OCI-LY7 (cell line): ENCODE results near the gene AMFR. TPM values are rescaled to one million over a fixed set of nuclear protein-coding genes. Genes with fewer than 3 reads are reported as not detected.

Source experiments
- BruUV-seq: library from RNA; stranded (reverse); fragments of 400-500 nt; replicated peaks from 2 replicates; lab custom pipeline; 2021; lab: Mats Ljungman, UMichigan
- CTCF ChIA-PET: fragments of 300-600 bp; sonication (Branson Sonifier 250); formaldehyde crosslinking; loops from one replicate; lab custom pipeline; 2022; ENCODE audit warnings: antibody characterized with exemption; ENCODE audit not compliant: unreplicated experiment; lab: Charles Lee
- POLR2A ChIA-PET: fragments of 300-600 bp; sonication (Branson Sonifier 250); formaldehyde crosslinking; loops from one replicate; lab custom pipeline; 2022; ENCODE audit warnings: antibody characterized with exemption; lab: Charles Lee
- DNase-seq: peaks from one replicate; pipeline ENCODE4 v3.0.0-alpha.2; 2015; ENCODE audit warnings: low spot score
- H2AFZ ChIP-seq: fragments of 200-600 bp; sonication (generic), shearing (Covaris generic); 2 replicates; pipeline ENCODE4 v1.6.1; 2014; ENCODE audit warnings: mild to moderate bottlenecking, antibody characterized with exemption, low read length, moderate library complexity
- H3K27ac ChIP-seq: fragments of 200-600 bp; sonication (generic); 2 replicates; pipeline ENCODE4 v1.5.1; 2014; ENCODE audit warnings: mixed run types, low read depth, mild to moderate bottlenecking, moderate library complexity, low read length, inconsistent platforms; ENCODE audit not compliant: poor library complexity, severe bottlenecking
- H3K36me3 ChIP-seq: fragments of 200-600 bp; sonication (generic); 2 replicates; pipeline ENCODE4 v1.6.1; 2014; ENCODE audit warnings: mild to moderate bottlenecking, antibody characterized with exemption, low read length, moderate library complexity, mixed read lengths; ENCODE audit not compliant: insufficient read depth
- H3K4me1 ChIP-seq: fragments of 200-600 bp; sonication (generic); 2 replicates; pipeline ENCODE4 v1.5.1; 2014; ENCODE audit warnings: mild to moderate bottlenecking, low read length; ENCODE audit not compliant: insufficient read depth, poor library complexity, severe bottlenecking
- H3K4me2 ChIP-seq: fragments of 200-600 bp; sonication (generic); 2 replicates; pipeline ENCODE4 v1.6.1; 2014; ENCODE audit warnings: mild to moderate bottlenecking, low read length
- H3K4me3 ChIP-seq: fragments of 200-600 bp; sonication (generic); 2 replicates; pipeline ENCODE4 v1.5.1; 2014; ENCODE audit warnings: mild to moderate bottlenecking, low read depth, low read length; ENCODE audit not compliant: poor library complexity, severe bottlenecking
- H3K79me2 ChIP-seq: fragments of 200-600 bp; sonication (generic); 2 replicates; pipeline ENCODE4 v1.6.1; 2016; ENCODE audit warnings: low read depth, mild to moderate bottlenecking, low read length, moderate library complexity, mixed read lengths; ENCODE audit not compliant: insufficient read depth
- H3K9me2 ChIP-seq: fragments of 200-600 bp; sonication (generic); 2 replicates; pipeline ENCODE4 v1.6.1; 2016; ENCODE audit warnings: mild to moderate bottlenecking, low read length, mixed read lengths; ENCODE audit not compliant: insufficient read depth
- H3K9me3 ChIP-seq: fragments of 200-600 bp; sonication (generic); 2 replicates; pipeline ENCODE4 v1.6.1; 2014; ENCODE audit warnings: mild to moderate bottlenecking, mixed run types, low read length, mixed read lengths
- H4K20me1 ChIP-seq: fragments of 200-600 bp; sonication (generic); 2 replicates; pipeline ENCODE4 v1.6.1; 2014; ENCODE audit warnings: mild to moderate bottlenecking, antibody characterized with exemption, low read length, moderate library complexity, mixed read lengths; ENCODE audit not compliant: insufficient read depth
- EZH2phosphoT487 ChIP-seq: fragments of 200-600 bp; sonication (generic); IDR thresholded peaks from 2 replicates; pipeline ENCODE4 v1.6.1; 2018; ENCODE audit warnings: low read depth, borderline replicate concordance, mild to moderate bottlenecking, mixed run types, antibody characterized with exemption, low read length, moderate library complexity, mixed read lengths
- intact Hi-C: fragments of 100-400 bp; cut with micrococcal nuclease; formaldehyde crosslinking; loops from one replicate; pipeline ENCODE4 v1.10.0; 2022; ENCODE audit not compliant: unreplicated experiment
- total RNA-seq, 2 experiments: library from RNA; depleted of rRNA in 1 of 2; stranded (reverse); fragments of >200 nt in 1 of 2; shearing (Covaris generic) in 1 of 2; gene quantifications; 2 replicates each; pipeline ENCODE4 v1.2.3, GENCODE V29; 2014 to 2022
- TF ChIP-seq, protein P1 (sequence below): fragments of 200-600 bp; sonication (generic); conservative IDR thresholded peaks from 2 replicates; pipeline ENCODE4 v1.5.1; 2014; ENCODE audit warnings: mild to moderate bottlenecking, antibody characterized with exemption, low read length, moderate library complexity, mixed read lengths

Gene AMFR
- total RNA-seq, 2 experiments from 2014 or later = 87.7 to 101 TPM

DNA sequence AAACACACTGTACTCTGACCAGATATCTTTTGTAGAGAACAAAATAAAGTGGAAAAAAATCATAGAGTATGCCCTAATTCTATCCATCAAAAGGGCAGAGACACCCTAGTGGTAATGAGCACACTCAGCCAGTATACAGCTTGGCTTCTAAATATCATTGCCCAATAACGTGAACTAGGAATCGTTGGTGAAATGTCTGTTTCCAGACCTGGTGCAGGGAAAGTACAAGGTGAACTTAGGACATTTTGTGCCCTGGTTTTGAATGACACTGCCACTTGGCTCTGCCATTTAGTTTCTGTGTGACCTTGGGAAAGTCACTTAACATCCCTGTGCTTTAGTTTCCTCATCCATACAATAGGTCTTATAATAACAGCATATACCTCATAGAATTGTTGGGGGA, 13.7 kb downstream of the AMFR start:
- BruUV-seq = TSS peak; percentile 8
- H3K9me2 ChIP-seq = no peaks in the 10 kb centered on the region
- H3K27ac ChIP-seq = no peak overlapping the region
- intact Hi-C loops = no loop called here
- no peak for DNase-seq
- peaks cover 23% of the 10 kb centered on the region for H3K79me2 ChIP-seq
- H3K36me3 ChIP-seq = peaks cover 76% of the 10 kb centered on the region
- ChIA-PET CTCF (no interaction called here), POLR2A (interaction anchor here (0.6 kb wide), 1 partner anchor 141 kb away, joined by 3 read pairs; no protein-coding TSS in a partner anchor)
- no peak overlapping the region for H2AFZ ChIP-seq
- no peak overlapping the region for H3K4me3 ChIP-seq
- TF ChIP-seq, protein P1, sequence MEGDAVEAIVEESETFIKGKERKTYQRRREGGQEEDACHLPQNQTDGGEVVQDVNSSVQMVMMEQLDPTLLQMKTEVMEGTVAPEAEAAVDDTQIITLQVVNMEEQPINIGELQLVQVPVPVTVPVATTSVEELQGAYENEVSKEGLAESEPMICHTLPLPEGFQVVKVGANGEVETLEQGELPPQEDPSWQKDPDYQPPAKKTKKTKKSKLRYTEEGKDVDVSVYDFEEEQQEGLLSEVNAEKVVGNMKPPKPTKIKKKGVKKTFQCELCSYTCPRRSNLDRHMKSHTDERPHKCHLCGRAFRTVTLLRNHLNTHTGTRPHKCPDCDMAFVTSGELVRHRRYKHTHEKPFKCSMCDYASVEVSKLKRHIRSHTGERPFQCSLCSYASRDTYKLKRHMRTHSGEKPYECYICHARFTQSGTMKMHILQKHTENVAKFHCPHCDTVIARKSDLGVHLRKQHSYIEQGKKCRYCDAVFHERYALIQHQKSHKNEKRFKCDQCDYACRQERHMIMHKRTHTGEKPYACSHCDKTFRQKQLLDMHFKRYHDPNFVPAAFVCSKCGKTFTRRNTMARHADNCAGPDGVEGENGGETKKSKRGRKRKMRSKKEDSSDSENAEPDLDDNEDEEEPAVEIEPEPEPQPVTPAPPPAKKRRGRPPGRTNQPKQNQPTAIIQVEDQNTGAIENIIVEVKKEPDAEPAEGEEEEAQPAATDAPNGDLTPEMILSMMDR = no peak
- no peak for TF ChIP-seq EZH2phosphoT487
- no peaks in the 10 kb centered on the region for H4K20me1 ChIP-seq
- peaks cover 11% of the 10 kb centered on the region for H3K4me1 ChIP-seq
- H3K4me2 ChIP-seq = no peak overlapping the region
- H3K9me3 ChIP-seq = no peaks in the 10 kb centered on the region

DNA sequence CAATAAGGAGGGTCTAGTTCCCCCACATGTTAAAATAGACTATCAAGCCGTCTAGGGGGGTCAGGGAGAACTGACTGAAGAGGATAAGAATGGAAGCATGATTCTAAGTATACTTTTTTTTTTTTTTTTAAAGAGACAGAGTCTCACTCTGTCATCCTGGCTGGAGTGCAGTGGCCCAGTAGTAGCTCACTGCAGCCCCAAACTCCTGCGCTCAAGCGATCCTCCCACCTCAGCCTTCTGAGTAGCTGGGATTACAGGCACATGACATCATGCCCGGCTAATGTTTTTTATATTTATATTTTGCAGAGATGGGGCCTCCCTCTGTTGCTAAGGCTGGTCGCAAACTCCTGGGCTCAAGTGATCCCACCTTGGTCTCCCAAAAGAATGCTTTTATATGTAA, 14.2 kb downstream of the AMFR start:
- H4K20me1 ChIP-seq = no peaks in the 10 kb centered on the region

DNA sequence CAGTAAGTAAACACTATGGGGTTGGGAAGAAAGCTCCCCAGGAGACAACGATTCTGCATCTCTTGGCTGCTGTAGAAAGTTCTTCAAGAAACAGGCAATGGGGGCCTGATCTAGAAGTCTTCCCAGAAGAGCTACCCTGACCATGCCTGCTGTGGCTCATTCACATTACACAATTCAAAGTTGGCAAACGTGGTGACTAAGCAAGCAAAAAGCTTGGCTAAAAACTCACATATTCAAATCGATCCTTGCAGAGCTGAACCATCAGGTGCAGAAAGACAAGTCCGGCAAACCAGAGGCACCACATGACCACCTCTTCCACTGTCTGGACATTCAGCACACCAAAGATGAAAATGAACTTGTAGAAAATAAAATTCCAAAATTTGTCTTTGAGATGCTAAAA, 16.1 kb downstream of the AMFR start:
- intact Hi-C loops = no loop called here
- H3K9me3 ChIP-seq = no peaks in the 10 kb centered on the region
- BruUV-seq = no TSS peak
- no peaks in the 10 kb centered on the region for H3K9me2 ChIP-seq
- ChIA-PET POLR2A (interaction anchor here (0.7 to 1.0 kb wide), 2 partner anchors 11 to 21 kb away, joined by 3 to 5 read pairs; no protein-coding TSS in a partner anchor), CTCF (interaction anchor here (0.6 kb wide), 1 partner anchor 1625 kb away, joined by 9 read pairs; no protein-coding TSS in a partner anchor)
- H2AFZ ChIP-seq = no peak overlapping the region
- H3K27ac ChIP-seq = no peak overlapping the region
- H4K20me1 ChIP-seq = no peaks in the 10 kb centered on the region
- no peak overlapping the region for H3K4me2 ChIP-seq
- H3K4me3 ChIP-seq = no peak overlapping the region
- no peak for DNase-seq
- TF ChIP-seq, protein P1 = no peak
- no peak for TF ChIP-seq EZH2phosphoT487
- peaks cover 89% of the 10 kb centered on the region for H3K36me3 ChIP-seq
- H3K79me2 ChIP-seq = no peaks in the 10 kb centered on the region
- no peaks in the 10 kb centered on the region for H3K4me1 ChIP-seq

More for the DNA sequence above, 14.2 kb downstream of the AMFR start:
- TF ChIP-seq EZH2phosphoT487 = no peak
- Histone ChIP-seq H3K36me3 (peaks cover 77% of the 10 kb centered on the region), H3K4me2 (no peak overlapping the region), H3K4me3 (no peak overlapping the region), H2AFZ (no peak overlapping the region), H3K27ac (no peak overlapping the region), H3K79me2 (peaks cover 18% of the 10 kb centered on the region), H3K9me3 (no peaks in the 10 kb centered on the region), H3K9me2 (no peaks in the 10 kb centered on the region), H3K4me1 (peaks cover 6% of the 10 kb centered on the region)
- ChIA-PET POLR2A (interaction anchor here (0.6 to 0.8 kb wide), 2 partner anchors 10 to 141 kb away, joined by 3 read pairs; no protein-coding TSS in a partner anchor), CTCF (no interaction called here)
- no peak for DNase-seq
- BruUV-seq = no TSS peak
- intact Hi-C loops = no loop called here
